Activated naive CD4-positive, alpha-beta T cell treated with anti-CD3 and anti-CD28 coated beads for 36 hours (primary cell): ENCODE data around the gene POLR2J3. TPM values are rescaled to one million over a fixed set of nuclear protein-coding genes. Genes with fewer than 3 reads are reported as not detected.
"Not testable (repeated sequence)": the region's sequence is repeated elsewhere in the genome, so short reads cannot be mapped to it uniquely, and the experiment has no call there.

Experiments used
- CTCF ChIA-PET: fragments of 350-600 bp; sonication (Branson Sonifier 250); formaldehyde crosslinking; loops from one replicate; lab custom pipeline; 2021; ENCODE audit warnings: antibody characterized with exemption; lab: Charles Lee
- DNase-seq: peaks from one replicate; pipeline ENCODE4 v3.0.0-alpha.2; 2020
- H3K27ac Mint-ChIP-seq: one replicate; pipeline ENCODE4 v1.8.0; 2021; ENCODE audit warnings: mild to moderate bottlenecking, mixed read lengths
- H3K27me3 Mint-ChIP-seq: one replicate; pipeline ENCODE4 v1.8.0; 2021; ENCODE audit warnings: low read depth, mixed read lengths
- H3K36me3 Mint-ChIP-seq: one replicate; pipeline ENCODE4 v1.8.0; 2021; ENCODE audit warnings: low read depth, mixed read lengths
- H3K4me1 Mint-ChIP-seq: one replicate; pipeline ENCODE4 v1.8.0; 2021; ENCODE audit warnings: low read depth, mixed read lengths
- H3K4me3 Mint-ChIP-seq: one replicate; pipeline ENCODE4 v1.8.0; 2021; ENCODE audit warnings: mild to moderate bottlenecking, moderate library complexity, mixed read lengths
- H3K9me3 Mint-ChIP-seq: one replicate; pipeline ENCODE4 v1.8.0; 2021; ENCODE audit warnings: mixed read lengths
- intact Hi-C: fragments of 100-400 bp; cut with micrococcal nuclease; formaldehyde crosslinking; loops from one replicate; pipeline ENCODE4 v1.15.1; 2023
- total RNA-seq, 2 experiments: library from RNA; stranded (reverse); gene quantifications; one replicate each; pipeline ENCODE4 v1.2.3, GENCODE V29; 2021

Gene POLR2J3
- total RNA-seq, 2 experiments from 2014 or later = 15.3 to 15.5 TPM

- H3K4me3 Mint-ChIP-seq, H3K4me1 Mint-ChIP-seq, intact Hi-C loops: not testable (repeated sequence)
These were observed 44.3 kb downstream of the POLR2J3 start for GRCh38 chr7:102527822-102528793.

GRCh38 chr7:102527182-102527581 is 45.2 kb downstream of the POLR2J3 start:
- H3K36me3 Mint-ChIP-seq, H3K4me3 Mint-ChIP-seq, DNase-seq, H3K9me3 Mint-ChIP-seq, H3K27me3 Mint-ChIP-seq, H3K27ac Mint-ChIP-seq, CTCF ChIA-PET, intact Hi-C loops, H3K4me1 Mint-ChIP-seq: not testable (repeated sequence)

More at GRCh38 chr7:102527822-102528793, 44.3 kb downstream of the POLR2J3 start:
- H3K9me3 Mint-ChIP-seq, H3K27ac Mint-ChIP-seq, DNase-seq, H3K27me3 Mint-ChIP-seq, CTCF ChIA-PET, H3K36me3 Mint-ChIP-seq: not testable (repeated sequence)

- H3K4me1 Mint-ChIP-seq, H3K27me3 Mint-ChIP-seq, H3K36me3 Mint-ChIP-seq, H3K4me3 Mint-ChIP-seq, CTCF ChIA-PET, intact Hi-C loops, H3K9me3 Mint-ChIP-seq, H3K27ac Mint-ChIP-seq, DNase-seq: not testable (repeated sequence)
These were observed 47.6 kb downstream of the POLR2J3 start for GRCh38 chr7:102524803-102525202.

GRCh38 chr7:102520797-102521196 is 51.6 kb downstream of the POLR2J3 start:
- H3K4me3 Mint-ChIP-seq, CTCF ChIA-PET, DNase-seq, H3K27ac Mint-ChIP-seq, H3K27me3 Mint-ChIP-seq, H3K36me3 Mint-ChIP-seq, H3K9me3 Mint-ChIP-seq, H3K4me1 Mint-ChIP-seq, intact Hi-C loops: not testable (repeated sequence)

- H3K4me1 Mint-ChIP-seq, H3K4me3 Mint-ChIP-seq, H3K27me3 Mint-ChIP-seq, DNase-seq, intact Hi-C loops, CTCF ChIA-PET, H3K9me3 Mint-ChIP-seq, H3K36me3 Mint-ChIP-seq, H3K27ac Mint-ChIP-seq: not testable (repeated sequence)
These were observed 54.7 kb downstream of the POLR2J3 start, which contains the start of gene RASA4B for GRCh38 chr7:102517550-102518147. TSS of gene RASA4B (minus strand) at chr7:102517777. CDS start at chr7:102517710, 67 bp downstream.

Other genes starting within 250 kb of the POLR2J3 start
- gene SPDYE6, start 216.1 kb downstream of the POLR2J3 start, total RNA-seq = not detected
- 10 to 100 TPM; 17.8 to 18.5 TPM for gene PRKRIP1, start 176.2 kb downstream of the POLR2J3 start, total RNA-seq
- gene ORAI2, start 139.0 kb downstream of the POLR2J3 start, total RNA-seq = 10 to 100 TPM; 15.4 to 16.4 TPM
- gene ALKBH4, start 107.7 kb downstream of the POLR2J3 start, total RNA-seq = 1 to 10 TPM; 5.7 to 6.4 TPM
- gene LRWD1, start 107.6 kb downstream of the POLR2J3 start, total RNA-seq = 10 to 100 TPM in 1 of 2 experiments, 1 to 10 TPM in 1; 9.4 to 11.0 TPM
- gene POLR2J, start 93.7 kb downstream of the POLR2J3 start, total RNA-seq = 10 to 100 TPM; 43.9 to 47.1 TPM
- 10 to 100 TPM; 16.2 to 17.4 TPM for gene RASA4B, start 54.8 kb downstream of the POLR2J3 start, total RNA-seq
- gene UPK3BL2, start 28.9 kb downstream of the POLR2J3 start, total RNA-seq = 1 to 10 TPM; 5.5 to 8.2 TPM
- gene SPDYE2, start 21.4 kb downstream of the POLR2J3 start, total RNA-seq = not detected
- 10 to 100 TPM; 40.0 to 43.4 TPM for gene RASA4, start 44.2 kb upstream of the POLR2J3 start, total RNA-seq
- gene UPK3BL1, start 70.2 kb upstream of the POLR2J3 start, total RNA-seq = 1 to 10 TPM; 9.6 to 9.7 TPM
- under 1 TPM in 1 of 2 experiments, not detected in 1; 0.19 TPM for gene SPDYE2B, start 77.7 kb upstream of the POLR2J3 start, total RNA-seq
- 1 to 10 TPM; 4.8 to 5.6 TPM for gene POLR2J2, start 99.1 kb upstream of the POLR2J3 start, total RNA-seq
- 1 to 10 TPM; 5.3 to 6.3 TPM for gene FAM185A, start 176.4 kb upstream of the POLR2J3 start, total RNA-seq